ENCODE data around the gene ADGRL3.
A peak's percentile ranks its signal among the peaks of the same experiment; 100 is the strongest.

The ADGRL3 gene

DNA sequence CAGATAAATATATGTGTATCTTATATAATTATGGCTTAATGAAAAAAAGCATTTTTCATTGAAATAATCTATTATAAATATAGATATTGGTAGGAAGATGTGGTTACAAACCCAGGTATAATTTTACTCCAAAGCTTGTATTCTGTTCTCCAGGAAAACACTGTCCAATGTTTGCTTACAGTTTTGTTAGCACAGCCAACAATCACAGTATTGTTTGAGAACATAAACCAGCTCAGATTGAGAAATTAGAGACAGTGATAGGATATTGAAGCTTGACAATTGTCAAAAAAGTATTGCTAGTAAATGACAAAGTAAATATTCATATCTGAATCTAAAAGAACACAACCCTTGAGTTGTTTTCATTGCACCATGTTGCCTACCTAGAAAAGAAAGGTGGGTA lies 228.8 kb downstream of the ADGRL3 start:
- DNase-seq = no peak

DNA sequence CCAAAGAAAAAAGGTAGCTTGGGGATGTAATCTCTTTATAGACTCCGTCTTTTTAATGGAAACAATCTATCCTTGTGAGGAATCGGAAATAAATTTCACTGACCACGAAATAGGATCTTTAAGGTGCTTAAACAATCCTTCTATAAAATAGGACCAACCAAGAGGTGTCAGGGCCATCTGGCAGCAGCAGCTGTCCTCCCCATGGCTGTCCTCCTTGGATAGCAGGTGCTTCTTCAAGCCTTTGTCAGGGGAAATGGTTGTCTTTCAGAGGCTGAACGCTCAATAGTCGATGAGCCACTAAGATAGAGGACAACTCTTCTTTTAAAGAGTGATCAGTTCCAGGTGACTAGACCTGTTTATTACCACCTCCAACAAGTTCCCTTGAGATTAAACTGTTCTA lies 231.0 kb downstream of the ADGRL3 start:
- DNase-seq = no peak

DNA sequence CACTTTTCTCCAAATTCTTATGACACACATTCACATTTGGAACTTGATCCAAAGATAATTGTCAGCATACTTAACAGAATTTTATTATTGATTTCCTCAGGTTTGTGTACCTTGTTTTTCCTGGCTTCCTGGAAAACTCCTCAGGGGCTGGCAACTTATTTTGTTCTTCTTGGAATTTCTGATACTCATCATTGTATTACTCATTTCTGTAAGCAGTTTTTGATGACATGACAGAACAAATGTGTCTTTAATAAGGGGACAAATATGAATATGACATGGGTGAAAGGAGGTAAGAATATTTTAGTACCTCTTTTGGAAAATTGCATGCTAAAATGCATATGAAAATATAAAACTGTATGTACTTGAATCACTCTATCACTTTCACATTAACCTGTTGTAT lies 237.8 kb downstream of the ADGRL3 start:
- no peak for DNase-seq

- DNase-seq = no peak
These were observed 240.2 kb downstream of the ADGRL3 start for GRCh38 chr4:61440321-61440720.

GRCh38 chr4:61442936-61443335 lies 242.8 kb downstream of the ADGRL3 start:
- no peak for DNase-seq

DNA sequence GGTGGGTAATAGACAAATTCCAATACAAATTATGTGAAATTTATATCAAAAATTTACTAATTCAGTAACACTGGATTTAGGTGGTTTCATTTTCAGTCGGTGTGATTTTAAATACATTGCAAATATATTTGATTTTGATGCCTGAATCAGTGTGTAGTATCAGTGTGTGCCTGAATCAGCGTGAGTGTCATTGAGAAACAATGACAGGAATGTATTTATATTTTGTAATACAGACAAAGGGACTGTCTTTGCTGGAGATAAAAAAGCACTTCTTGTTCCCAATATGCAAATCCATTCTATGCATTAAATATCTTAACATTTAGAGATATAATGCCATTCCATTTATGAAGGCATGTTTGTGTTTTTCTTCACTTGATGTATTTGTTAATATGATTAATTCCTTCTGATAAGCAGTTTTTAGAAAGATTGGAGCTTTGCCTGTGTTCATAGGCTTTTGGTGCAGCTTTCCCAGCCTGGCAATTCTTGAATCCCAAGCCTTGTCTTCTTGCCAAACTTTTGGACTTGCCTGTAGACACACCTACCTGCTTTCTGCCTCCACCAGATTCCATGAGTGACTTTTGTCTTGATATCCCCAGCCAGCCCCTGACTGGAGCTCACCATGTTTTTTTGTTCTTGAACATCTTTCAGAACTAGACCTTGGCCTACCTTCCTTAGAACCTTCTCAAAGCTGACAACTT lies 243.8 kb downstream of the ADGRL3 start:
- no peak for DNase-seq

GRCh38 chr4:61445374-61446063 lies 245.4 kb downstream of the ADGRL3 start:
- DNase-seq = no peak

- no peak for DNase-seq
These were observed 246.8 kb downstream of the ADGRL3 start for GRCh38 chr4:61446941-61447340.

DNA sequence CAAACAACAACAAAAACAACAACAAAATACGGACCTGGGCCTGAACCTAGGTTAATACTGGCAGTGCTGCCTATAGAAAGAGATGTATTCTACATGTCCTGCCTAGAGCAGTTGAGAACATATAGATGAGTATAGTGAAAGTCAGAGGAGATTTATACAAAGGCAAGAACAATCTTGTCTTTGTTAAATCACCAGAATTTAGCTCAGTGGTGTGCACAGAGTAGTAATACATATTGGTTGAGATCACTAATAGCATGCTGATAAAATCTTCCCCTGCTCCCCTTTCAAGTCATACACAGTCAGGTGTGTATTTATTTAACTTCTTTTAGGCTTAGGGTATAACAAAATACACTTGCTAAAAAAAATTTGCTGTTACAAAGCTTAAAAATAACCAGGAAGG lies 247.8 kb downstream of the ADGRL3 start:
- no peak for DNase-seq

DNA sequence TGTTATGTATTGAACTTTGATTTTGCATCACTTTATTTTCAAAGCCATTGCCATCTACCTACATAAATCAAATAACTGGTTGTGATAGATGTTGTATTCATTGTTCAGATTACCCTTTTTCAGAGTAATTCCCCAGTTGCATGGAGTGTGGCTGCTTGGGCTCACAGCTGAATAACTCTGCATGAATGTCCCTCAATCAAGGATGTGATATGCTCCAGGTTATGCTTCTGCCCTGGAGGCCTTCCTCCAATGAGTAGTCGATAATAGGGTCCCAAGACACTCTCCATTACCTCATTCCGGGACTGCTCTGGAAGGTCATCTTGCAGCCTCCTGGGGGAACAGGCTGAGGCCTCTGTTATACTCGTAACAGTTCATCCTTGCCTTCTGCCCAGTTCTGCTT lies 251.8 kb downstream of the ADGRL3 start:
- DNase-seq = no peak

DNA sequence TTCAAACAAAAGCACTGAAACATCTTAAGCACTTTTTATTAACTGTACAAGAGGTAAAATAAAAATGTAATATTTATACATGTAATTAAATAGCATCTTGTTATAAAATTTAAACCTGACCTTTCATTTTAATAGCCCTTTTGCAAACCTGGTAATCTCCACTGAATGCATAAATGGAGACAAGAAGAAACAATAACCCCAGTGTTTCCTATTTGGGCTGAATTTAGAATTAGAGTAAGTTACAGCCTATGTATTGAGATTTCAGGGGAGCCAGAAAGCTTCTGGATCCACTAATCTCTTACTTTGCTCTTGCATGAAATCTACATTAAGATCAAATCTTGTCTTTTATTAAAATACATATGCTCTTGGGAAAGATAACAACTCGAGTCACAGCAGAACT lies 261.8 kb downstream of the ADGRL3 start:
- no peak for DNase-seq

GRCh38 chr4:61462451-61463326 lies 262.6 kb downstream of the ADGRL3 start:
- DNase-seq = no peak

GRCh38 chr4:61468024-61468720 lies 268.0 kb downstream of the ADGRL3 start:
- DNase-seq = no peak

DNA sequence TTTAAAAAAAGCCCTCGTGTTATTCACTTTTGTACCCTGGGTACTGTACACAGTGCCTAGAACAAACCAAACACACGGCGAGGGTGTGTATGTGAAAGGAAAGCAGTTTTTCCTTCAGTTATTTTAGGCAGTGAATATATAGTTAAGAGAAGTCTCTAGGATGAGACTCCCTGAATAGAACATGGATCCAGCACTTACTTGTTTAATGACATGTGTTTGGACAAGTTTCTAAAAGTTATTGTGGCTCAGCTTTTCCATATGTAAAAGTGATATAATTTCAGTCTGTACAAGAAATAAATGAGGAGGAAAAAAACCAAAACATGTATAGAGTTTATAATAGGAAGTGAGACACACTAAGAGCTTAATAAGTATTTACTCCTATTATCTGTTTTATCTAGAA lies 273.2 kb downstream of the ADGRL3 start:
- DNase-seq = no peak

DNA sequence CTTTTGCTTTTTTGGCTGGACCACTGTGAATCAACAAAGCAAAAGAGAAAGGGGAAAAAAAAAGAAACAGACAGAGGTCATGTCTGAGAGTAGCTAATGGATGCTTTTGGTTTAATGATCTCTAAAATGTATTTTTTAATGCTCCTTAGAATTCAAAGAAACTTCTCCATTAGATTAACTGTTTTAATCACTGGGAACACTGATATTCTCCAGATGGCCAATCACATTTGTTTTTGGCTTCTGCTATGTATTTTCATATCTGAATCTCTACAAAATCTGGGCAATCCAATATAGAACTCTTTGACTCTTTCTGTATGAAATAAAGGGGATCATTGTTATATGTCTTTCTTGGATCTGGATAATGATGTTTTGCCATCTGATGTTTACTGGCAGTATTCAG lies 278.2 kb downstream of the ADGRL3 start:
- DNase-seq = no peak

- peak in 1 of 3 donors; percentile 12 for DNase-seq
These were observed 284.9 kb downstream of the ADGRL3 start for GRCh38 chr4:61485056-61485455.

DNA sequence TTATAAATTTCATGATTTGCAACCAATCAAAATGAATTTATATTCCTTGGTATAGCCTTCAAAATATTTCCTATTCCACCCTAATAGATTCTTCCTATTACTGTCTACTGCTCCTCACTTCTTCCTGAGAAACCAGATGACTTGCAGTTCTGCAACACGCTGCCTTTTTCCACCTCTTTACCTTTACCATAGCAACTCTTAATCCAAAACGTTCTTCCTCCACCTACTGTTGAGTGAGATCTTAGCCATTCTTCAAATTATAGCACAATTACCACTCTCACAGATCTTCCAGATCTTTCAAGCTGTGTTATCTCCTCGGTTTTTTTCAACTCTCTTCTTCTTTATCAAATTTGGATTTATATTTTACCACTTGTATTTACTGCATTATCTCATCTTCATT lies 289.8 kb downstream of the ADGRL3 start:
- DNase-seq = no peak

DNA sequence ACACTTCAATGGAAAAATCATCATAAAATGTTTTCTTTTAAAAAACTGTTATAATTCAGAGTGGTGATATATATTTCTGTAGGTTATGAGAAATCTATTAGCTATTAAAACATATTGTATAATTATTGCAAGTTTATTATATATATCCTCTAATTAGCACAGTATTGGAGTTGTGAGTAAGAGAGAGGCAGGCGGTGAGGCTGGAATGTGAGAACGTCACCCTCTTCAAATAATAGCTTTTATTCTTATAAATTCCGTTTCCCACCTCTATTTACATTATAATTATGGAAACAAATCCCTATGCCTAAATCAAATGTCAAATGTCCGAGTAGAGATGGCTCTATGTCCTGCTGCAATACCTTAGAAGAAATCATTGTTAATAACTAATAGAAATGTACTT lies 292.9 kb downstream of the ADGRL3 start:
- no peak for DNase-seq

DNA sequence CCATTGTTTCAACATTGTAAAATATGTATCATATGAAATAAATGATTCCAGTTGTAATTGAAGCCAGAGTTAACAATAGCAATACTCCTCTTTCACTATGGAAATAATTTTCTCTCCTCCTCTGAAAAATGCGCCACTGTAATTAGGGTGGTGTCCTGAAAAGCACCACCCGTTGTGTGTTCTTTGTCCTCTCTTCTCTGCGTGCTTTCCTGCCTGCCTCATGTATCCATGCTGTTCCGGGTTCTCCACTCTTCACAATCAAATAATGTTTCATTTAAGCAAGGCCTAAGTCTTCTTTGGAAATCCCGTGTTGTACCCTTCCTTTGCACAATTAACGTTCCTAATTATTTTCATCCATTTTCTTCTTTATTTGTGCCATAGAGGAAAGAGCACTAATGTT lies 293.3 kb downstream of the ADGRL3 start:
- DNase-seq = no peak

DNA sequence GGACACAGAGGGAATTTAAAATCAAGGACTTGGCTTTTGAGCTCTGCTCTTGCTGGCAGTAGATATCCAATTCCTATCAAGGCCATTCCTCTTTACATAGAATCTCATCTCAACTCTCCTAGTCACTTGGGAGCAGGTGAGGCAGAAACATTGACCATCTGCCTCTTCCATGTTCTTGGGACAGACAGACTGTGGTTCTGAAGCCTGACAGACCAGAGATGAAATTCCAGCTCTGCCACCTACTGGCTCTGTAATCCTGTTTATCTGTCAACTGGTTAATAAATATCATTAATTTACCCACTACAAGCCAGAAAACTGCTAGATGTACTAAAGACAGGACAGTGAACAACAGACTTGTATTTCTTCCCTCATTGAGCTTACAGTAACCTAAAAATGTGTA lies 300.8 kb downstream of the ADGRL3 start:
- DNase-seq = no peak

DNA sequence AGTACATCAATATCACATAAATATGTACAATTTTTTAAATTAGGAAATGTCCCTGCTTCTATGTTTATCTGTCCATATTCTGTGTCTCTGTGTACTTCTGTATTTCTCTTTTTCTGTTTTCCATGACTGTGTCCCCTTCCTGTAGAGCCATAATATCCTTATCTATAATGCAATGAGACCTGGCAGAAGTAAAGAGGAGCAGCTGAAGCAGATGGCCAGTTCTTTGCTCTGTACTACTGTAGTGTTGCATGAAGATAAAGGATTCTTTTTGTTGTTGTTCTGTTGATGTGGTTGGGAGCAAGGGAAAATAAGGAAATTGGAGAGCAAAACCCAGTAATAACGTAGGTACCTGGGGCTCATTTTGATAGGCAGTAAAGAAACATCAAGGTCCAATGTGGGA lies 301.7 kb downstream of the ADGRL3 start:
- no peak for DNase-seq

DNA sequence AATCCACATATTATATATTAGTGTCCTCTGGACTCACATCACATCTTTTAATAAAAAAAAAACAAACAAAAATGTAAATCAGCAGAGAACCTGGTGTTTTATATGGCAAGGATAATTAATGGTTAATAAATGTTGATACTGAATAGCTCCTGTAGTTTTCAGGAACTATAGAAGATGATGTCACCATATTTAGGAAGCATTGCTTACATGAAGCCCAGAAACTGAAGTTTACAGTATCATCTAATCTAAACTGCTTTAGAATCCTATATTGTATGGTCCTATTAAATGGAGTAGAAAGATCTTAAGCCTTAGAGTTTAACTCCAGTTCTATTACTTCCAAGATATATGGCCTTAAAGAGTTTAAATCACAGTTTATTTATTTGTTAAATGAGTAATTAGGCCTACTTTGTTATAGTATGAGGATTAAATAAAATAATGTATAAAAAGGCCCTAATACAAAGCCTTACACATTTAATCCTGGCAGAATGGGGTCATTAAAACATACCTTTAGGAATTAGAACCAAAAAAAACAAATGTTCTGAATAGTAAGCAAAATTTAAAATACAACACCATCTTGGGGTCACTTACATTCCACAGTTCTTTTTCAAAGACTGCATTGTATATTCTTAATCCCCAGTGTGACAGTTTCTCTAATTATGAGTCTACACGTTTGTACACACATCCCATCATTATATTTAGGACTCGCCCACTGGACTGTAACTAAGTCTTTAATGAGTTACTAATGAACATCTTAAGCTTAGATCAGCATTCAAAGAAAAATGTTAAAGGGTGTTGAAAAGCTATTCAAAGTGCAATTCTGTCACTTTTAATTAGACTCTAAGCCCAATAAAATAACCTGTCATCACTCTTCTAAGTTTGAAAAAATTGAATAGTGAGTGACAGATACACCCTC lies 305.9 kb downstream of the ADGRL3 start:
- no peak for DNase-seq
